Suppressor macrophage treated with lipopolysaccharide for 1 hour (primary cell): ENCODE measurements around the gene AKAP13.
"Not testable (repeated sequence)": the region's sequence is repeated elsewhere in the genome, so short reads cannot be mapped to it uniquely, and the experiment has no call there.

Source experiments
- DNase-seq, 3 donors: peaks; one replicate each; pipeline ENCODE4 v3.0.0-alpha.2; 2020 to 2022

AKAP13 gene

DNA sequence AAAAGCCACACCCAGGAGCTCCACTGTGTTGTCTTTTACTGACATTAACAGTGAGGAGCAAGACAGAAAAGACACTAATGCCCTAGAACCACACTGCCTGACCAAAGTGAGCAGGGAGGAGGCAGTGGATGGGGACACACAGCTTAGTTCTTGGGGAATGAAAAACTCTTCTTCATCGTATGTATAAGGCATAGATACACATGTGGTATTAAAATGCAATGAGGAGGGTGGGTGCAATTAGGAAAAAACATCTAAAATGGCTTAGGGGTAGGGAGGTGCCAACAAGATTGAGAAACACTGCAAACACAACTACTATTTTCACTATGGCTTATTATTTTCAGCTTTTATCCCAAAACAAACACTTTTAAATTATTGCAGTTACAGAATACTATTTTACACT is 398.8 kb downstream of the AKAP13 start:
- DNase-seq, result no peak

- no peak for DNase-seq
These were observed 400.0 kb downstream of the AKAP13 start for GRCh38 chr15:85780225-85780985.

GRCh38 chr15:85781099-85781498 is 400.7 kb downstream of the AKAP13 start:
- DNase-seq, result no peak

DNA sequence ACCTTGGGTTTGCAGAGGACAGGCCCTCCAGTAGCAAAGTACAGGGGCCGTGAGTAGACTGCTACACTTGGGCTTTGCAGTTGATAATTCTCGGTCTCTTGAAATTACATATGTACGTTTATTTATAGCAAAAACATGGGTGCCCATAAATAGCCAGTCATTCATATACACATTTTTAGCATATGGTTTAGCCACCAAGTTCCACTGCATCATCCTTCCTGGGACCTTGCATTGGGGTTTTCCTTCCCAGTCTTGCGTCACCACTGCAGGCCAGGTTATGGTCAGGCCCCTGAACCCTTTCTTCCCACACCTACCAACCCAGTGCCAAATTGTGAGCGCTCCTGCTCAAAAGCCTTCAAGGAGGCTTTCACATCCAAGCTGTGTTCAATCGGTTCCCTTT is 401.7 kb downstream of the AKAP13 start:
- DNase-seq, result no peak

DNA sequence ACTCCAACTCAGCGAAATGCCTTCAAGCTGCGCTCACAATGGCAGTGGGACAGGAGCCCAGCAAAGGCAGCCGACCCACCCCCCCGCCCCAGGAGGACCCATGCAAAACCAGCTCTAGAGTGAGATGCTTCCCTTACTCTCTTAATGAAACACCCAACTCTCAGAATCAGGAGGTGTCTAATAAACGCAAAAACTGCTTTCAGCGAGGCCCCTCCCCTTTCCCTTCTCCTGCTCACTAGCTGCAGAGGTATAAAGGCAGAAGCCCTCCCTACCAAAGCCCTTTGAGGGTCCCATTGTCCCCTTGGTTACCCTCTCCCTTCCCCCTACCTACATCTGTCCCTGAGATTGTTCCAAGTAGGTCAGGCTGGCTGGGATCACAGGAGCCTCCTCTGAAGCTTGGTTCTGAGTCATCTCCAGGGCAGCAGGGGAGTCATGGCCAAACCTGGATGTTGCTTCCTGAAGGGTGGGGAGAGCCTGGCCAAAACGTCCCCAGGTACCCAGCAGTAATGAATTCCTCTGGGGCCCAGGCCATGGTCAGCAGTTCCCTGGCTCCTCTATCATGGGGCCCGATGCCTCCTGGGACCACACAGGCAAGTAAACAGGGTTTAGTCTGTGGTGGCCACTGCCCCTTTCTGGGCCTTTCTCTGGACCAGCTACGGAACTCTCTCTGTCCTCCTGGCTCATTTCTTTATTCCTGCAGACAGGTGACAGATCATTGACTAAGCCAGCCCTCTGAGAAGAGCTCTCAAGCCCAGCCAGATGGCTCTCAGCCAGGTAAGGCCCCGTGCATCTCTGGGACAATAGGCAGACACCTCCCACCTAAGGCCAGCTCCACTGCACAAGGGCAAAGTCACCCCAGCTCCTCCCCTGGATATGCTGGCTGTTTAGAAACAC is 405.7 kb downstream of the AKAP13 start:
- DNase-seq, result no peak

GRCh38 chr15:85786781-85787114 is 406.3 kb downstream of the AKAP13 start:
- no peak for DNase-seq

GRCh38 chr15:85788771-85789495 is 408.5 kb downstream of the AKAP13 start:
- DNase-seq, result no peak

DNA sequence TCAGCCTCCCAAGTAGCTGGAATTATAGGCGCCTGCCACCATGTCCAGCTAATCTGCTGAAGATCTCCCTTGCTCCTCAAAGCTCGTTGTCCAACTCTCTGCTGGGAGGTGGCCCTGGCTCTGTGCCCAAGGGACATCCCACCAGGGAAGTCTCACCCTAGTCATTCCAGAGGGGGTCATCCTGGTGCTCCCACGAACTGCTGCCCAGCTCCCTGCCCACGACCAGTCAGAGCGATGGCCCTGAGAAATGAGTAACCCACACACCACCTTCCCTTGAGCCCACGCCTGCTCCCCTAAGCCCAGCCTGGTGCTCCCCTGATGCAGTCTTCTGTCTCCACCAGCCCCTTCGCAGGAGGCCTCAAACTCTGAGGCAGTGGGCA is 409.1 kb downstream of the AKAP13 start:
- no peak for DNase-seq

GRCh38 chr15:85792102-85792731 is 411.8 kb downstream of the AKAP13 start:
- DNase-seq, result no peak

DNA sequence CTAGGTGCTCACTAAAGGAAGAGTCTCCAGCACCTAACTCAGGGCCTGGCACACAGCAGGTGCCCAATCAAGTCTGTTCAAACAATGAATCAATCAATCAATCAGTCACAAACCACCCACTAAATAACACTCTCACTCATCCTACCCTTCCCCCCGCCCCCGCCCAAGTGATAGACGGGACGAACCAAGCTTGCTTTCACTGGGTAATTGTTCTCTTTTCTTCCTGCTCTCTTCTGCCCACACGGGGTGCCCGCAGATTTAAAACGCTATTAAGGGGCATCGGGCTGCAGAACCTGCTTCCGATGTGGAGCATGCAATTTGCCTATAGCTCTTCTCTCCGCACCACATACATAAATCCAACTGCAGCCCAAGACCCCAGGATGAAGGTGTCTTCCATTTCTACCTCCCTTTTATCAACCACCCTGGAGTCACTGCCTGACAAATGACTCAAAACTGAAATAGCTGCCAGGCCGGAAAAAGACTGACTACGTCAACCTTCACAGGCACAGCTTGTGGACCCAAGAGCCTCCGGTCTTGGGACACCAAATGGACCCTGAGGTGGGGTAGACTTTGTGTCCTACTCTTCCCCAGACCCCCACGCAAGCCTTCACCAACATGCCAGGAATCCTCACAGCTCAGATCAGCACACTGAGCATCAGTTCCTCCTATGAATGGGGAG is 412.6 kb downstream of the AKAP13 start:
- DNase-seq, result no peak

DNA sequence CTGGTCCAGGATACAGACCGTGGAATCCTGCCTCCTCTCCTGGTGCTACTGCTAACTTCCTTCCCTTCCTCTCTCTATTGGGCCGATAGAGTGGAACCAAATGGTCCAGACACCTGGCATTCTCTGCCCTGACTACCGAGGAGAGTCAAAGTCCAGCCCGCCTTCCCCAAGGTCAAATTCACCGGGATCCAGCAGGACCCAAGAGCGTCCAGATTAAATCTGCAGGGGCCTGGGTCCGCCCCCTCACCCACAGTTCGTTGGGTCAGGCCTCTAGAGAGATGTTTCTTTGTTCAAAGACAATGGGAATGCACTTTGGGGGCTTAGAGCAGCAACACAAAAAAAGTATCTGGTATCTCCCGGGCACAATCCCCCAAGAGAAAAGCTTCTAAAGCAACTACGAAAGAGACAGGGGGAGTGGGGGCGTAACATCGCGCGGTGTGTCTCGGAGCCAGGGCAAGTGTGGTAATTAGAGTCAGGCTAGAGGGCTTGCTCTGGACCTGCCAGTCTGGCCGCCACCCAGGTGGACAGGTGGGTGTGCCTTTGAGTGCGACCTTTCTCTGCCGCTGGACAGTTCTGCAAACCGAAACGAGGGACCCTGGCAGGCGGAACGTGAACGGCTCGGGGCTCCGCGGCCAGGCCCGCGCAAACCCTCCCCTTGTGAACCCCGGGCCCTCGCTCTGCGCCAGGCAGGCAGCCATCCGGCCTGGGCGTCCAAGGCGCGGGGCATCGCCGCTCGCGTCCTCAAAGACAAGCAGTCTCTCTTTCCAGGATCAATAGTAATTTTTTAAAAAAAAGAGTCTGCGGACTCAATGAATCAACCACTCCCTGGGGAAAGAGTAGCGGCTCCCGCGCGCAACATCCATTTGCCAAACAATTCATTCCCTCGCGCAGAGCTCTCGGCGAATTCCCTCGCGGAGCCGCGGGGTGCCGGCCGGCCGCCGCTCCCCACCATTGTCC is 413.5 kb downstream of the AKAP13 start:
- peak in 2 of 3 donors; percentile 22 to 51 for DNase-seq

DNA sequence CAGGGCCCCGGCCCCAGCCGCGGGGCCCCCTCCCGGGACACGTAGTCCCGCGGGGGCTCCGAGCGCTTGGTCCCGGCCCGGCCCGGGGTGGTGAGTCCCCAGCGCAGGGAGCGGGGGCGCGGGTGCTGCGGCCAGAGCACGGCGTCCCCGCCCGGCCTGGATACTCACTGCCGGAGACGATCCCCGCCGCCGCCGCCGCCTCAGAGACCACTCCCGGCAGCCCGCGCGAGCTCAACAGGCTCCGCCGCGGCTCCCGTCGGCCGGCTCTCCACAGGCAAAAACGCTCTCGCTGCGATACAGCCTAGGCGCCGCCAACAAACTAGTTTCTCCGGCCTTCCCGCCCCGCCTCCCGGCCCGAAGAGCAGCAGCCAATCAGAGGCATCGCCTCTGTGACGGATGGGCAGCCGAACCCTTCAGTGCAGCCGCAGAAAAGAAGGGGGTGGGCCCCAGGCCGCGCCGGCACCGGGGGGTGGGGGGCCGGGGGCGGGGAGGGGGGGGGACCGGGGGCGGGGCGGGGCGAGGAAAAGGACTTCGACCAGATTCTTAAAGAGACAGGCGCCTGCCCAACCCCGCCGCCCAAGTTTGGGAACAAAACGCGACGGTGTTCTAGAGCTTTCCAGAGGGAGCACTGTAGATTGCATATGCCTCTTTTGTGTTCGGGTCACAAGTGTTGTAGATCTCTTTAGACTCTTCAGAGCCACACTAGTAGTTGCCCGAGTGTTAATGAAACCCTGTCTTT is 414.4 kb downstream of the AKAP13 start, which contains the start of gene KLHL25:
TSS of gene KLHL25 (minus strand) at position 328 of the 739 bp plus-strand sequence. CDS start 25,115 bp downstream, outside the sequence.
- DNase-seq, result peak; percentile 94 to 96 (median 94)

GRCh38 chr15:85795337-85796305 is 415.2 kb downstream of the AKAP13 start:
- no peak for DNase-seq

GRCh38 chr15:85796371-85796770 is 416.0 kb downstream of the AKAP13 start:
- not testable (repeated sequence) for DNase-seq
